Posterior vena cava (tissue), 2 donors: ENCODE measurements around the gene CARNS1. TPM values are rescaled to one million over a fixed set of nuclear protein-coding genes. Genes with fewer than 3 reads are reported as not detected.

Experiments used
- DNase-seq: peaks from one replicate; pipeline ENCODE4 v3.0.0-alpha.2; 2020; ENCODE audit warnings: low spot score
- intact Hi-C, 2 donors: fragments of 100-400 bp; cut with DNase I; formaldehyde crosslinking; loops; one replicate each; pipeline versions ENCODE4 v1.14.1 to v1.14.2; 2022 to 2023
- total RNA-seq, 2 donors: library from RNA; stranded (reverse); fragmentation: NEBNext Ultra II Directional; extraction: Animal tissue kit (Norgen Biotek cat#: 25700); gene quantifications; one replicate each; pipeline ENCODE4 v1.2.1, GENCODE V29; 2021
- donor health status: DM: yes; HTN: yes; CAD: no.
- donor health status: DM: yes; HTN: yes; CAD: no.

Gene CARNS1
- total RNA-seq, 2 donors from 2014 or later = 1.4 to 1.6 TPM

GRCh38 chr11:67468056-67468455 lies 52.6 kb downstream of the CARNS1 start:
- DNase-seq = no peak
- intact Hi-C loops = no loop called here

DNA sequence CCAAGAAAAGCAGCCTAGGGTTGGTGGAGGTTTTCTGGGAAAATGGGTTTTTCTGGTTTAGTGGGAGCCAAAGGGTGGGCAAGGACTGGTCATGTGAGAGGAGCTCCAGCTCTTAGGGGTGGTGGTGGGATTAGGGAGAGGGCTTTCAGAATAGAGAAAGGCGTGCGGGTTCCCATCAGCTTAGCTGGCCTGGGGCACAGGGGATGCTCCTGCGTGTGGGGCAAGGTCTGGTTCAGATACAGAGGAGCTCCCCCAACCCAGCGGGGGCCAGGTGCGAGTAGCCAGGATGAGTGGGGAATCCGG lies 52.9 kb downstream of the CARNS1 start:
- intact Hi-C loops = no loop called here
- DNase-seq = no peak

DNA sequence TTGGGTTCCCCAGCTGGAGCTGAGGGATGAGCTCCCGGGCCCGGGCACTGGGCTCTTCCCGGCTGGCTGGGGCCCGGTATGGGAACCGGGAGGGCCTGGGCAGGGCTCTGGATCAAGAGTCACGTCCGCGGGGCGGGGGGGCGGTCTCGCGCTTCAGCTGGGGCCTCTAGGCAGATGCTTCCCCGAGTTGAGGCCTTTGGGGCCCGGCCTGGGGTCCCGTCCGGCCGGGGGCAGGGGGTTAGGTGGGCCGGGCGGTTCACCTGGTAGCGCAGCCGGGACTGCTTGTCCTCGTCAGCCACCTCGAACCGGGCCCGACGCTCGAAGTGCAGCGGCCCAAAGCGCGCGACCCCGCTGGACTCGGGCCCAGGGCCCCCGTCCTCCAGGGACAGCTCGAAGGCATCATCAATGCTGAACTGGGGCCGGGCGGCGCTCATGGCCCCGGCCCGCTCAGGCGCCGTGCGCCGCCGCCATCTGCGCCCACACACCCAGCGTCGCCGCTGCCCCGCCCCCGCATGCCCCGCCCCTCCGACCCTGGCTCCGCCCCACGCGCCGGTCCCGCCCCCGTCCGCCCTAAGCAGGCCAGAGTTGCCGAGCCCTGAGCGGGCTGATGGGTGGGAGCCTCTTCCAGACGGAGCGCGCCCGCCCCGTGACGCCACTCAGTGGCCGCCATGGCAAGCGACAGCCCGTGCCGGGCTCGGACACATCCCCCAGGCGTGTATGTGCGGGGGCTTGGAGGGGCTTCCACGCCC lies 53.5 kb downstream of the CARNS1 start, which contains the start of gene TMEM134:
Gene TMEM134, minus strand, starts transcription at position 493 of the 749 bp plus-strand sequence. Its CDS starts 59 bp downstream, at position 434.
- DNase-seq = peak; percentile 98
- intact Hi-C loops = no loop called here

- no peak for DNase-seq
- intact Hi-C loops = no loop called here
These were observed 54.0 kb downstream of the CARNS1 start for GRCh38 chr11:67469508-67469811.

DNA sequence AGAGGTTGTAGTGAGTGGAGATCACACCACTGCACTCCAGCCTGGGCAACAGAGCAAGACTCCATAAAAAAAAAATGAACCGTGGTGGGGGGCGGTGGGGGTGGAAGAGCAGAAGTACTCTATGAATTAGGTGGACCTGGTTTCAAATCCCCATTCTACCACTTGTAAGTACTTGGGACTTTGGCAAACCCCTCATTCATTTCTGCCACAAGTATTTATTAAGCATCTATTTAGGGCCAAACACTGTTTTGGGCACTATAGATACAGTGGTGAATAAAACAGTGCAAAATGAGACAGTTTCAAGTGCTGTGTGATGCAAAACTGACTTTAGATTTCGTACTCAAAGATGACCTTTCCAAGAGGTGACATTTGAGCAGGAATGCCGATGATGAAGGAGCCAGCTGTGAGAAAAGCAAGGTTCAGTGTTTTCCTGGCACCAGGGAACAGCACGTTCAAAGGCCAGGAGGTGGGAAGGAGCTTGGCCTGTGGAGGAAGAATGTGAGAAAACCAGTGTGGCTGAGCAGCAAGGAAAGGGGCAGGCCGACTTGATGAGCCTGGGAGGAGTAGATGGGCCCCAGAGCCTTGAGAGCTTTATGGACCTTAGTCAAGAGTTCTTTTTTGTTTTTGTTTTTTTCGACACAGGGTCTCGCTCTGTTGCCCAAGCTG lies 55.0 kb downstream of the CARNS1 start:
- intact Hi-C loops = no loop called here
- no peak for DNase-seq

DNA sequence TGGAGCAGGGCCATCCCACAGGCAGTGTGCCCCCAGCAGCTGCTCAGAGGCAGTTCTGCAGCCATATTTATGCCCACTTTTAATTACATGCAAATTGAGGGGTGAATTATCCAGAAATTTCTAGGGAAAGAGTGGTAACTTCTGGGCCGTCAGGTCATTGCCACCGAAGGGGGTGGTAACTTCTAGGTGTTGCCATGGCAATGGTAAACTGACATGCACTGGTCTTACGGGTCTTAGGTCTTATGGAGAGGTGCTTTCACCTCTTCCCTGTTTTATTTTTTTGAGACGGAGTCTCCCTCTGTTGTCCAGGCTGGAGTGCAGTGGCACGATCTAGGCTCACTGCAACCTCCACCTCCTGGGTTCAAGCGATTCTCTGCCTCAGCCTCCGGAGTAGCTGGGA lies 57.4 kb downstream of the CARNS1 start:
- no peak for DNase-seq
- intact Hi-C loops = no loop called here

Other genes with a start within 250 kb of the CARNS1 start
- gene GRK2, start 149.2 kb upstream of the CARNS1 start, total RNA-seq = 10 to 100 TPM; 50.4 to 58.2 TPM
- gene ANKRD13D, start 126.4 kb upstream of the CARNS1 start, total RNA-seq = 10 to 100 TPM; 40.7 to 42.8 TPM
- 10 to 100 TPM; 23.5 to 26.2 TPM for gene SSH3, start 112.1 kb upstream of the CARNS1 start, total RNA-seq
- 10 to 100 TPM; 56.1 to 60.9 TPM for gene POLD4, start 62.1 kb upstream of the CARNS1 start, total RNA-seq
- 10 to 100 TPM; 10.0 to 15.2 TPM for gene CLCF1, start 42.1 kb upstream of the CARNS1 start, total RNA-seq
- 10 to 100 TPM; 10.3 to 11.4 TPM for gene RAD9A, start 23.7 kb upstream of the CARNS1 start, total RNA-seq
- 10 to 100 TPM; 62.1 to 70.6 TPM for gene PPP1CA, start 13.8 kb upstream of the CARNS1 start, total RNA-seq
- gene TBC1D10C, start 11.6 kb upstream of the CARNS1 start, total RNA-seq = 1 to 10 TPM; 2.9 to 3.4 TPM
- 10 to 100 TPM; 28.9 TPM for gene RPS6KB2, start 12.8 kb downstream of the CARNS1 start, total RNA-seq
- gene PTPRCAP, start 22.0 kb downstream of the CARNS1 start, total RNA-seq = 1 to 10 TPM; 2.5 TPM
- gene CORO1B, start 27.8 kb downstream of the CARNS1 start, total RNA-seq = 10 to 100 TPM; 62.6 to 79.7 TPM
- not detected for gene GPR152, start 37.1 kb downstream of the CARNS1 start, total RNA-seq
- 1 to 10 TPM; 1.2 to 2.2 TPM for gene CABP4, start 39.7 kb downstream of the CARNS1 start, total RNA-seq
- gene TMEM134, start 53.6 kb downstream of the CARNS1 start, total RNA-seq = 10 to 100 TPM; 31.0 to 35.9 TPM
- gene AIP, start 67.3 kb downstream of the CARNS1 start, total RNA-seq = 10 to 100 TPM; 44.4 to 50.5 TPM
- gene PITPNM1, start 89.7 kb downstream of the CARNS1 start, total RNA-seq = 10 to 100 TPM; 31.5 to 42.7 TPM
- gene CDK2AP2, start 92.5 kb downstream of the CARNS1 start, total RNA-seq = 10 to 100 TPM; 39.7 to 40.0 TPM
- gene CABP2, start 107.8 kb downstream of the CARNS1 start, total RNA-seq = not detected
- 100 to 1,000 TPM; 338 to 370 TPM for gene GSTP1, start 168.1 kb downstream of the CARNS1 start, total RNA-seq
- gene NDUFV1, start 191.3 kb downstream of the CARNS1 start, total RNA-seq = 100 to 1,000 TPM; 112 to 116 TPM
- 1 to 10 TPM; 4.6 to 5.7 TPM for gene NUDT8, start 214.3 kb downstream of the CARNS1 start, total RNA-seq
- not detected for gene TBX10, start 224.1 kb downstream of the CARNS1 start, total RNA-seq
- not detected for gene ACY3, start 235.1 kb downstream of the CARNS1 start, total RNA-seq